K562 (cell line): ENCODE measurements around the gene GSC. TPM values are rescaled to one million over a fixed set of nuclear protein-coding genes. Genes with fewer than 3 reads are reported as not detected.

Experiments
- ATAC-seq: fragments of 200-7000 bp; cut with Tn5 transposase; 3 replicates; pipeline ENCODE4 v1.9.1; 2020; ENCODE audit warnings: moderate library complexity
- BruUV-seq: library from RNA; stranded (reverse); fragments of 400-500 nt; replicated peaks from 2 replicates; lab custom pipeline; 2021; lab: Mats Ljungman, UMichigan
- CTCF ChIA-PET: fragments of 300-600 bp; formaldehyde crosslinking; extraction: SDS; loops from one replicate; lab custom pipeline; 2021; ENCODE audit warnings: low intra/inter-chr PET ratio; lab: Yijun Ruan, JAX
- POLR2A ChIA-PET: fragments of 300-600, 350-650 bp; sonication (Branson Sonifier 250); formaldehyde crosslinking; extraction: SDS; loops from one replicate; lab custom pipeline; 2021; ENCODE audit warnings: antibody characterized with exemption, inconsistent platforms; lab: Yijun Ruan, JAX
- DNase-seq, 4 experiments: peaks; one replicate each; pipeline versions ENCODE4 v3.0.0 to v3.0.0-alpha.2; 2011 to 2018; ENCODE audit warnings: low spot score in 3 of 4, mixed read lengths in 3 of 4; ENCODE audit errors: extremely low read depth in 1 of 4
- FAIRE-seq: peaks from 2 replicates; lab custom pipeline; 2011; peaks lifted over from hg19 to GRCh38; lab: Jason Lieb, UNC
- H2AFZ ChIP-seq: 2 replicates; pipeline ENCODE4 v1.6.0; 2011; ENCODE audit warnings: low read depth, low read length, control low read depth, inconsistent platforms
- H3K27ac ChIP-seq: fragments of 200-600 bp; 3 replicates; pipeline ENCODE4 v1.8.0; 2011; ENCODE audit warnings: low read depth, mild to moderate bottlenecking, control low read depth, inconsistent platforms, low read length, moderate library complexity, mixed read lengths; ENCODE audit errors: extremely low read depth
- H3K27me3 ChIP-seq, 2 experiments: fragments of 300-600 bp in 1 of 2; 2 replicates in 1 of 2; 3 replicates in 1 of 2; pipeline versions ENCODE4 v1.6.0 to v1.8.0; 2011; ENCODE audit warnings: inconsistent platforms in 2 of 2, low read length in 2 of 2, mild to moderate bottlenecking in 1 of 2, mixed read lengths in 1 of 2, moderate library complexity in 1 of 2; ENCODE audit not compliant: control insufficient read depth in 2 of 2, insufficient read depth in 2 of 2
- H3K36me3 ChIP-seq: fragments of 300-600 bp; 3 replicates; pipeline ENCODE4 v1.8.0; 2011; ENCODE audit warnings: mild to moderate bottlenecking, low read length, inconsistent platforms; ENCODE audit not compliant: control insufficient read depth, insufficient read depth
- H3K4me1 ChIP-seq, 2 experiments: fragments of 200-600 bp in 1 of 2; replicated peaks in 1 of 2; 2 replicates in 1 of 2; 3 replicates in 1 of 2; pipeline versions ENCODE4 v1.5.1 to v1.8.0; 2011; ENCODE audit warnings: inconsistent platforms in 2 of 2, low read length in 2 of 2, mild to moderate bottlenecking in 1 of 2, mixed read lengths in 1 of 2, moderate library complexity in 1 of 2; ENCODE audit not compliant: control insufficient read depth in 2 of 2, insufficient read depth in 2 of 2
- H3K4me2 ChIP-seq: 2 replicates; pipeline ENCODE4 v1.6.1; 2011; ENCODE audit warnings: low read length, control low read depth, inconsistent platforms, mixed read lengths; ENCODE audit not compliant: insufficient read depth
- H3K4me3 ChIP-seq: fragments of 200-600 bp; sonication (generic), shearing (Covaris generic); 2 replicates; pipeline ENCODE4 v1.5.1; 2016; ENCODE audit warnings: control low read depth, inconsistent platforms
- H3K79me2 ChIP-seq: fragments of 200-600 bp; 3 replicates; pipeline ENCODE4 v1.8.0; 2011; ENCODE audit warnings: low read length, inconsistent platforms; ENCODE audit not compliant: control insufficient read depth, insufficient read depth
- H3K9ac ChIP-seq, 2 experiments: 2 replicates each; pipeline versions ENCODE4 v1.6.0 to v1.6.1; 2011; ENCODE audit warnings: low read depth in 2 of 2, low read length in 2 of 2, control low read depth in 1 of 2, inconsistent platforms in 1 of 2, mild to moderate bottlenecking in 1 of 2, mixed read lengths in 1 of 2; ENCODE audit not compliant: insufficient read depth in 1 of 2
- H3K9me1 ChIP-seq: one replicate; pipeline ENCODE4 v1.6.0; 2011; ENCODE audit warnings: inconsistent platforms, mild to moderate bottlenecking, low read length, moderate library complexity; ENCODE audit not compliant: control insufficient read depth, insufficient read depth
- H3K9me3 ChIP-seq: replicated peaks from 2 replicates; pipeline ENCODE4 v1.5.1; 2011; ENCODE audit warnings: low read depth, low read length, inconsistent platforms; ENCODE audit not compliant: control insufficient read depth, insufficient read depth
- H4K20me1 ChIP-seq: replicated peaks from 2 replicates; pipeline ENCODE4 v1.6.1; 2011; ENCODE audit warnings: low read length, inconsistent platforms, mixed read lengths; ENCODE audit not compliant: control insufficient read depth, insufficient read depth
- CBFA2T2 ChIP-seq: fragments of 450-650 bp; conservative IDR thresholded peaks from 2 replicates; pipeline ENCODE4 v1.6.1; 2017; ENCODE audit warnings: mild to moderate bottlenecking
- GABPB2 ChIP-seq: fragments of 250-450 bp; sonication (Bioruptor Pico); conservative IDR thresholded peaks from 2 replicates; pipeline ENCODE4 v1.5.1; 2021; ENCODE audit warnings: mild to moderate bottlenecking
- HSF4 ChIP-seq: fragments of 250-450 bp; sonication (Bioruptor Pico); IDR thresholded peaks from 2 replicates; pipeline ENCODE4 v2.1.2; 2022; ENCODE audit warnings: mild to moderate bottlenecking, moderate library complexity, borderline replicate concordance
- ZNF830 ChIP-seq: fragments of 250-450 bp; sonication (Bioruptor Pico); IDR thresholded peaks from 2 replicates; pipeline ENCODE4 v1.5.0; 2021; ENCODE audit warnings: mild to moderate bottlenecking
- WGBS: fragments of 100-300 bp; shearing (Covaris generic); methylation state at CpG from one replicate; pipeline ENCODE4 v1.1.6; 2016; ENCODE audit warnings: low coverage, mixed read lengths; ENCODE audit not compliant: insufficient coverage; ENCODE audit errors: missing lambda C conversion rate; 5-methylcytosine and 5-hydroxymethylcytosine counted together
- in situ Hi-C: fragments of 300-500 bp; cut with MboI; formaldehyde crosslinking; loops from 4 replicates; pipeline ENCODE4 v1.15.0; 2018; ENCODE audit warnings: inconsistent platforms, mixed read lengths
- intact Hi-C: fragments of 100-400 bp; cut with micrococcal nuclease; formaldehyde crosslinking; loops from 2 replicates; pipeline ENCODE4 v1.14.2; 2022
- polyA plus RNA-seq, 8 experiments: library from polyadenylated mRNA; depleted of rRNA in 4 of 8; stranded (reverse) in 5 of 8; unstranded in 3 of 8; fragments of >200 nt; fragmentation: Nextera tagmentation in 2 of 8; fragmentation: Illumina TruSeq in 1 of 8; extraction: Ambion mirVana in 2 of 8; extraction: Trizol in 1 of 8; gene quantifications; 2 replicates each; pipeline versions ENCODE4 v1.2.1 to v1.2.3, GENCODE V29; 2011 to 2014; ENCODE audit warnings: inconsistent platforms in 1 of 8, missing spikeins in 1 of 8
- total RNA-seq, 7 experiments: library from RNA; depleted of rRNA in 6 of 7; stranded (reverse); fragments of >200 nt in 6 of 7; fragmentation: Illumina TruSeq in 2 of 7; extraction: Trizol in 2 of 7; gene quantifications; 2 replicates each; pipeline versions ENCODE4 v1.2.1 to v1.2.3, GENCODE V29; 2011 to 2021; ENCODE audit warnings: low replicate concordance in 1 of 7
- TF ChIP-seq, protein P1 (sequence below), 2 experiments: IDR thresholded peaks; 2 replicates each; pipeline ENCODE4 v1.6.1; 2011; ENCODE audit warnings: borderline replicate concordance in 1 of 2, control low read depth in 1 of 2, low read depth in 1 of 2, low read length in 1 of 2, mild to moderate bottlenecking in 1 of 2, mixed read lengths in 1 of 2, moderate library complexity in 1 of 2; ENCODE audit not compliant: insufficient read depth in 1 of 2, insufficient read length in 1 of 2, poor library complexity in 1 of 2, severe bottlenecking in 1 of 2; ENCODE audit errors: extremely low read depth in 1 of 2
- TF ChIP-seq, protein P2 (sequence below): sonication (generic); formaldehyde crosslinking; IDR thresholded peaks from 2 replicates; pipeline ENCODE4 v1.8.0; 2022; ENCODE audit warnings: mild to moderate bottlenecking, low read depth, missing genetic modification reagents

Gene GSC
- total and polyA plus RNA-seq, 9 of the 15 experiments (the other 6 are each of a cell fraction or from before 2014, with no cell fraction given) = not detected

DNA sequence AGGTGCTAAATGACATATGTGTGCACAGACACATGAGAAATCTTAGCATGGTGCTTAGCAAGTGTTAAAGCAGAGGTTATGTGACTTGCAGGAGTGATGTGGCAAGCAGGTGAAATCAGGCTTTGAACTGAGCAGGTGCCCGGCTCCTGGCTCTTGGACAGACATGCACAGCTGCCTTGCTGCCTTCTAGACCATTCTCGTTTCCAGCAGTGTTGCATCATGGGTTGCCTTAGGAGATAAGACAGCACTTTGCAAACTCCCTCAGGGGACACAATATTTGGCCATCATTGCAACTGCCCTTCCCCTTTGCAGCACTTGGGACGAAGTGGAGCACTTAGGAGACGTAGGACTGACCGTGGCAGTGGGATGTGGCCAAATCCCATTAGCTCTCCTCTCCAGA lies 17.2 kb upstream of the GSC start:
- no peak overlapping the region for H3K4me3 ChIP-seq
- H3K4me1 ChIP-seq = no peaks in the 10 kb centered on the region
- H2AFZ ChIP-seq = no peak overlapping the region
- no peak overlapping the region for H3K9ac ChIP-seq
- DNase-seq = no peak
- no peak for ATAC-seq
- no peaks in the 10 kb centered on the region for H4K20me1 ChIP-seq
- no peak overlapping the region for H3K4me2 ChIP-seq
- H3K9me1 ChIP-seq = no peaks in the 10 kb centered on the region
- intact Hi-C loops (no loop called here), in situ Hi-C loops (no loop called here)
- no peak for FAIRE-seq
- WGBS = 0% methylated on average over 3 of the region's 5 CpGs
- H3K27ac ChIP-seq = no peak overlapping the region
- TF ChIP-seq, protein P1, sequence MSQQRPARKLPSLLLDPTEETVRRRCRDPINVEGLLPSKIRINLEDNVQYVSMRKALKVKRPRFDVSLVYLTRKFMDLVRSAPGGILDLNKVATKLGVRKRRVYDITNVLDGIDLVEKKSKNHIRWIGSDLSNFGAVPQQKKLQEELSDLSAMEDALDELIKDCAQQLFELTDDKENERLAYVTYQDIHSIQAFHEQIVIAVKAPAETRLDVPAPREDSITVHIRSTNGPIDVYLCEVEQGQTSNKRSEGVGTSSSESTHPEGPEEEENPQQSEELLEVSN (IDR thresholded peaks at IDR 0.05; ENCODE audit: borderline replicate concordance in 1 of 2, extremely low read depth in 1 of 2, insufficient read depth in 1 of 2, insufficient read length in 1 of 2, low read depth in 1 of 2, low read length in 1 of 2, poor library complexity in 1 of 2, severe bottlenecking in 1 of 2) = no peak
- TF ChIP-seq, all 486 proteins: peak for 0
- POLR2A ChIA-PET = no interaction called here
- no peaks in the 10 kb centered on the region for H3K79me2 ChIP-seq
- no peaks in the 10 kb centered on the region for H3K36me3 ChIP-seq
- CTCF ChIA-PET = no interaction called here
- no peaks in the 10 kb centered on the region for H3K9me3 ChIP-seq
- no TSS peak for BruUV-seq
- peaks cover 0 to 7% of the 10 kb centered on the region in 2 experiments; a peak in 1 of 5 replicates for H3K27me3 ChIP-seq

DNA sequence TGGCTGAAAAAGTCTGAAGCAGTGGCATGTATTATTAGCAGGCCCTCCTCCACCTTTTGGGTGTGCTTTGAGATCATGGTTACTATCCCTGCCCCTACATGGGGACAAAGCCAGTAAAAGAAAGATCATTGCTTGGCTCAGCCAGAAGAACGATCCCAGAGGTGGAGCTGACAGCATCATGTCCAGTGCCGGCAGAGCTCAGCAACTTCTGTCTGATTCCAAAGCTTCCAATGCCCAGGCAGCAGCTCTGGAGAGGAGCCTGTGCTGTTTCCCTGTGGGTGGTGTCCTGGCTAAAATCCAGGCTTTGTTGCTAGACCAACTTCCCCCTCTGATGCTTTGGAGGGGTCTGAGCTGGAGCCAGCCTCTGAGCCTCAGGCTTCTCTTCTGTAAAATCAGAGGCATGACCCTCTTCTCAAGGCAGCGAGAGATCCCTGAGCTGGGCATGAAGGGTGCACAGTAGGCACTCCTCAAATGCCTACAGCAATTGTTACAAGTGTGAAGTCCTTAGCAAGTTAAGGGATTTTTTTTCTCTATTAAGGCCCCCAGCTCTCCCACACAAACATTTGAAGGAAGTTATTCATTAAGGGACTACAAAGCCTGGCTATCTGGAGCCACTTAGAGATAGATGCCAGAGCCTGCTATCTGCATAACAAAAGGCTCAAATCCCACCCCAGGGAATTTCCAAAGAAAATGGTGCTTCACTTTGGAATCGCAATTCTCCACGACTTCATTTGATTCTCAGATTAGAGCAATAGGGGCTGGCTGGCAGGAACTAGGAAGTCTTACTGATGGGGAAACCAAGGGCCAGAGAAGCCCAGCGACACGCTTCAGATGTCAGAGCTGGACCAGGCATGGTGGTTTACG lies 10.9 kb upstream of the GSC start:
- Histone ChIP-seq H3K9me3 (no peaks in the 10 kb centered on the region), H3K9ac (no peak overlapping the region), H3K36me3 (no peaks in the 10 kb centered on the region), H3K4me3 (no peak overlapping the region), H4K20me1 (no peaks in the 10 kb centered on the region), H3K4me2 (no peak overlapping the region), H3K79me2 (no peaks in the 10 kb centered on the region), H3K27ac (no peak overlapping the region), H2AFZ (no peak overlapping the region)
- CTCF ChIA-PET = no interaction called here
- FAIRE-seq (no peak), ATAC-seq (no peak), DNase-seq (no peak)
- 0% methylated on average over 6 of the region's 8 CpGs for WGBS
- BruUV-seq = no TSS peak
- in situ Hi-C loops = no loop called here
- POLR2A ChIA-PET = interaction anchor here (0.7 kb wide), 1 partner anchor 15 kb away, joined by 3 read pairs; no protein-coding TSS in a partner anchor
- TF ChIP-seq ZNF830 (no peak), GABPB2 (CRISPR knock-in tag) (no peak), HSF4 (CRISPR knock-in tag) (no peak), CBFA2T2 (no peak)
- TF ChIP-seq, protein P2, sequence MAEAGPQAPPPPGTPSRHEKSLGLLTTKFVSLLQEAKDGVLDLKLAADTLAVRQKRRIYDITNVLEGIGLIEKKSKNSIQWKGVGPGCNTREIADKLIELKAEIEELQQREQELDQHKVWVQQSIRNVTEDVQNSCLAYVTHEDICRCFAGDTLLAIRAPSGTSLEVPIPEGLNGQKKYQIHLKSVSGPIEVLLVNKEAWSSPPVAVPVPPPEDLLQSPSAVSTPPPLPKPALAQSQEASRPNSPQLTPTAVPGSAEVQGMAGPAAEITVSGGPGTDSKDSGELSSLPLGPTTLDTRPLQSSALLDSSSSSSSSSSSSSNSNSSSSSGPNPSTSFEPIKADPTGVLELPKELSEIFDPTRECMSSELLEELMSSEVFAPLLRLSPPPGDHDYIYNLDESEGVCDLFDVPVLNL (CRISPR knock-in tag) = no peak
- TF ChIP-seq, all 486 proteins: peak for 0
- intact Hi-C loops = no loop called here
- Histone ChIP-seq H3K9me1 (no peaks in the 10 kb centered on the region), H3K4me1 (no peaks in the 10 kb centered on the region), H3K27me3 (no peaks in the 10 kb centered on the region; a peak in 1 of 5 replicates)
